ENCODE measurements around the gene SLC16A5. TPM values are rescaled to one million over a fixed set of nuclear protein-coding genes. Genes with fewer than 3 reads are reported as not detected.

The SLC16A5 gene
- total RNA-seq, 1 experiment from 2014 or later = not detected

DNA sequence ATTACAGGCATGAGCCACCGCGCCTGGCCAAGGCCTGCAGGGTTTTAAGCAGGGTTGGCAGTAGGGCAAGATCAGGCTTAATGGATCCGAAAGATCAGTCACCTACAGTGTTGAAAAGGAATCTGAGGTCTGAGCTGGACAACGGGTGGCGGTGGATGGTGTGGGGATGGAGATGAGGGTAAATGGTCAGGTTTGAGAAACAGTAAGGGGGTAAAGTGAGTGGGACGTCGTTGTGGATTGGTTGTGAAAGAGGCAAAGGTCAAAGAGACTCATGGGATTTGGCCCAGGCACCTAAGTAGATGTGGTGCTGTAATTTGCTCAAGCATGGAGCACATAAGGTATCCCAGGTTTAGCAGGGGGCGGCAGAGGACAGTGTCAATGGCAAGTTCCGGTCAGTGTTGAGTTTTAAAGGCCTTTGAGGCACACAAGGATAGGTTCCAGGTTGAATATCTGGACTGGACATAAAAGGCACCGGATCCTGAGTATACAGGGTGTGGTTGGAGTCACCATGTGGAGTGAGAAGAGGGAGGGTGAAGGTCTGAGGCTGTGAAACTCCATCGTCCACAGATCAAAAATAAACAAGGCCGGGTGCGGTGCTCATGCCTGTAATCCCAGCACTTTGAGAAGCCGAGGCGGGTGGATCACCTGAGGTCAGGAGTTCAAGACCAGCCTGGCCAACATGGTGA is 1.1 kb upstream of the SLC16A5 start:
- DNase-seq (ENCODE audit: low spot score) = no peak

DNA sequence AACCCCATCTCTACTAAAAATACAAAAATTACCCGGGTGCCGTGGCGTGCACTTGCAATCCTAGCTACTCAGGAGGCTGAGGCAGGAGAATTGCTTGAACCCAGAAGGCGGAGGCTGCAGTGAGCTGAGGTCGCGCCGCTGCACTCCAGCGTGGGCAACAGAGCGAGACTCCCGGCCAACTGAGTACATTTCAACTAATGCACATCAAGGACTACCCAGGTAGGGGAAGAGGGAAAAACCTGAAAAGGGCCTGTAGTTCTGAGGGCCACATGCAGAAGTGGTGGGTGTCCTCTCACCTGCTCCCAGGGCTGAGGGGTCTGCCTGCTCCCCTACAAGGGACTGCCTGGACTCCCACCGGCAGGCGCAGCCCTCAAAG is 584 bp upstream of the SLC16A5 start:
- no peak for DNase-seq (ENCODE audit: low spot score)

DNA sequence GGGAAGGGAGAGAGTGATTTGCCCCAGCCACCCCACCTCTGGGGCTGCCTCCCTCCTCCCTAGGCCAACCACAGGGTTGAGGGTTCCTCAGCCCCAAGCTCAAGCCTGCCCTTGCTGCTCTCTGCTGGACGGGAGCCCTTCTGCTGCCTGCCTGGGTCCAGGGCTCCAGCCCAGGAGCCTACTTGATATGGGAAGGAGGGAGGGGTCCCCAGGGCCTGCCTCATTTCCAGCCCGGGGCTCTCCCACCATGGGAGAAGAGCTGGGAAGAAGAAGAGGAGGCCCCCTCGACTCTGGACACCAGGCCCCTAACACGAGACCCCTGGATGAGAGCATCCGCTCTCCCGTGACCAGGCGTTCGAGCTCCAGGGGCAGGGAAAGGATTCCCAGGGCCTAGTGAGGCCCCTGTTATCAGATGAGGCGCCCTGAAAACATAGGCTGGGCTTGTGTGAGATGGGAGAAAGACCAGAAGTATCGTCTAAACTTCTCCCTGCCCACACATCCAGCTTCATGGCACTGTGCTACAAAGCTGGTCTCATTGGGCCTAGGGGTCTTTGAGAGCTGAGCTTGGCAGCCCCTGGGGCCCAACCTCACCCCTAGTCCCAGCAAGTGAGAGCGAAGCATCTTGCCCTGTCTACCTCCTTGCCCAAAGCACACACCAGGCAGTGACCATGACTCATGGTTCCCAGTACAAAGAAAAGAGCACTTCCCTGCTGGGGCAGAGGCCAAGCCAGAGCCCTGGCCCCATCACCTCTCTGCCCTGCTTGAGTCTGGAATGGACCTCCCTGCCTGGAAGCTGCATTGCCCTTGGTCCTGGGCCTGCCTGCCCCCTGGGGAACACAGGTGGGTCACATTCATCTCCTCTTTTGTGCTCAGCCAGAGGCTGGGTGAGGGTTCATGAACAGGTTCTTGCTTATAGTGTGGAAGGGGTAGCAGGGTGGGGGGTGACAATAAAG is 987 bp downstream of the SLC16A5 start:
- peak; percentile 59 for DNase-seq (ENCODE audit: low spot score)

DNA sequence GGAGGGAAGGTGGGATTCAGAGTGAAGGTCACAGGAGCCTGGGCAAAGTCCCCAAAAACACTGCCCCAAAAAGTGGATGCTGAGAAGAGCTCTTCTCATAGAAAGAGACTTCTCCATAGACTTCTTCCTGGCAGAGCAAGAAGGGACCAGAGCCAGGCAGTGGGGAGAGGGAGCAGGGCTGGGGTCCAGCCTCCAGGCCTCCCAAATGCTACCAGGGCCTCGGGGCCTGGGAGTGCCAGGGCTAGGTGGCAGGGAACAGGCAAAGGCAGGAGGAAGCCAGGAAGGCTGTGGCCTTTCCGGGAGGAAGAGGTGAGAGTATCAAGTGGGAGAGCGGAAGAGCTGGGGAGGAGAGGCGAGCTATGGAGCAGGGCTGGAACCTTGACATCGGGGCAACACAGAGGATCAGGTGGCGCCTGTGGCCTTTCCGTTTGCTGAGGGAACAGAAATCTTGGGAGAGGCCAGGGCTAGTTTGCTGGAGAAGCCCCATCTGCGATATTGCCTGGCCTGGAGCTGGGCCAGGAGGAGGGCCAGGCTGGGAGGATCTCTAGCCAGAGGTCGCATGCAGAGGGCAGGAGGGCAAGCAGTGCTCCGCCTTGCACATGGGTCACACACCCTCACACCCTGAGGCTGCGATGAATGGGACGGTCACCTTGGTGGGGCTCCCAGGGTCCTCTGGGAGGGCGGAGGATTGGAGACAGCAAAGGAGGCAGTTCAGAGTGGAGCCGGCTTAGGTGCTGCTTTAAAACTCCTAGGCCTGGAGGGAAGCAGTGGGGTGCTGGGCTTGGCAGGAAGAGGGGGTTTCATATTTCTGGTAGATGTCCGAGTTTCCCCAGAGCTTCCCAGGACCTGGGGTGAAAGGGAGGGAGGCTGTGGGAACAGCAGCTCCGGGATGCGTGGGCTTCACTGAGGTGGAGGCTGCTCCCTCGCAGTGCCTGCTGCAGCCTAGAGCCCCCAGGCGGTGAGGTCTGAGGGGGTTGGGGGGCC is 3.4 kb downstream of the SLC16A5 start:
- DNase-seq (ENCODE audit: low spot score) = no peak

DNA sequence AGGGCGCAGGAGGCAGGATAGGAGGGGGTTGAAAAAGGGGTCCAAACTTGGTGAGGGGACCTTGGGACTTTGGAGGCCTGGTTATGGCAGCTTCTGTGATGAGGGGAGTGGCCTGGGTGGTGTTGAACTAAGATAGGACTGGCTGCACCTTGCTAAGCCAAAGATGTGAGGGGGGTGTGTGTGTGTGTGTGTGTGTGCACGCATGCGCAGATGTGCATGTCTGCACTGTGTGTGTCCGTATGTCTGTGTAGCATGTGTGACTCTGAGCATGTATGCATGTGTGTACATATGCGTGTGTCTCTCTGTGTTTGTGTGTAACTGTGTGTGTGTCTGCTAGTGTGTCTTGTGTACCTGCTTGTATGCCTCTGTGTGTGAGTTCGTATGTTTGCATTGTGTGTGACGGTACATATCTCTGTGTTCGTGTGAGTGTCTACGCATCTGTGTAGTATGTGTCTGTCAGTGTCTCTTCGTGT is 4.1 kb downstream of the SLC16A5 start:
- DNase-seq (ENCODE audit: low spot score) = no peak

DNA sequence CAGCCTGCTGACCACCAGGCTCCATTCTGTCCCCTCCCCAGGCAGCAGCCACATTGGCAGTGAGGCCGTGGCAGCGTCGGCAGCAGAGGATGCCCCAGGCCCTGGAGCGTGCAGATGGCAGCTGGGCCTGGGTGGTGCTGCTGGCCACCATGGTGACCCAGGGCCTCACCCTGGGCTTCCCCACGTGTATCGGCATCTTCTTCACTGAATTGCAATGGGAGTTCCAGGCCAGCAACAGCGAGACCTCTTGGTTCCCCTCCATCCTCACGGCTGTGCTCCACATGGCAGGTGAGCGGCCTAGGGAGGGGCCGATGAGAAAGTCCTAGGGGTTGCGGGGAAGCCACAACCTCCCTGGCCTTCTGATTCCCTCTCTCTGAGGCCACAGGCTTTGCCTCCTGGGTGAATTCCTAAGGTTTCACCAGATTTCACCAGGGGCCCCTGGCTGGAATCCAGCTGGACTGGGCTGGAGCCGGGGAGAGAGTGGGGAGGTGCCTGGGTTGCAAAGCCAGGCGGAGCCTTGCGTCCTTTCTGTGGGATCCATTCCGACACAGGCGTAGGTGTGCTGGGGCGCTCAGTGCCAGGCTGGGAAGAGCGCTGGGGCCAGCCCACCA is 5.9 kb downstream of the SLC16A5 start:
- DNase-seq (ENCODE audit: low spot score) = no peak

DNA sequence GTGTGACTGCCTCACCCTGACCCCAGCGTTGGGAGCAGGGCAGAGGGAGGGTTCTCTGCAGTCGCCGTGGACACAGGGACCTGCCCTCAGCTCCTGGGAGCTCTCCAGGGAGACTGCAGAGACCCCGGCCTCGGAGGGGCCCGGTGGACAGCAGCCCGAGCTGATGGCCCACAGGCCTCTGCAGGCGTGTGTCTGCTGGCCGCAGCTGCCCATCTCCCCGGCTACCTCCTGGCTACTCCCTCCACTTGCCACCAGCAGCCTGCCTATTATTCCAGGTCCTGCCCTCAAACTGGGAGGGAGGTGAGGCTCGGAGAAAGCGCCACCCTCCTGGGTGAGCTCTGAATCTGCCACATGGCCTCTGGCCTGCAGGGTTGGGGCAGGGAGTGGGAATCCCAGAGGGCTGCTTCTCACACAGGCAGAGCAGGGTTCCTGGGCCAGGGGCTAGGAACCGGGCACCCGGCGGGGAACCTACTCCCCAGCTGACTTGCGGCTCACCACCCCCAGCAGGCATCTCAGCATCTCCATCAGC is 7.2 kb downstream of the SLC16A5 start:
- no peak for DNase-seq (ENCODE audit: low spot score)

DNA sequence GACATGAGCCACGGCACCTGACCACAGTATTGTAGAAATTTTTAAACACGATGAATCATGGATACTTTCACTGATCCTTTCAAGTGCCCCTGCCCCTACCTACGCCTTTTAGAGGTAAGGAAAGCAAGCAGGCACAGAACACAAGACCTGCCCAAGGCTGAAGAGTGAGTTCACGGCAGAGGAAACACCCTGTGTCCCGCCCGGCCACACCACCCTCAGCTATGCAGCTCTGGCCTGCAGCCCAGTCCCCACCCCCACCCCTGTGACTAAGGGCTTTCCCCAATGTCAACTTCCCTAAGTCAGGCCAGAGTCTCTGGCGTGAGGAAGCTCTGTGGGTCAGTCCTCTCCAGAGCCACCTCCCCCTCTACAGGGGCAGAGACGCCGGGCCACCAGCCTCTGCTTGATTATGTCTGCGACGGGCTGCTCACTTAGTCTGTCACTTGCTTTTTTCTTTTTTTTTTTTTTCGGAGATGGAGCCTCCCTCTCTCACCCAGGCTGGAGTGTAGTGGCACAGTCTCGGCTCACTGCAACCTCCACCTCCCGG is 8.4 kb downstream of the SLC16A5 start:
- peak; percentile 95 for DNase-seq (ENCODE audit: low spot score)

DNA sequence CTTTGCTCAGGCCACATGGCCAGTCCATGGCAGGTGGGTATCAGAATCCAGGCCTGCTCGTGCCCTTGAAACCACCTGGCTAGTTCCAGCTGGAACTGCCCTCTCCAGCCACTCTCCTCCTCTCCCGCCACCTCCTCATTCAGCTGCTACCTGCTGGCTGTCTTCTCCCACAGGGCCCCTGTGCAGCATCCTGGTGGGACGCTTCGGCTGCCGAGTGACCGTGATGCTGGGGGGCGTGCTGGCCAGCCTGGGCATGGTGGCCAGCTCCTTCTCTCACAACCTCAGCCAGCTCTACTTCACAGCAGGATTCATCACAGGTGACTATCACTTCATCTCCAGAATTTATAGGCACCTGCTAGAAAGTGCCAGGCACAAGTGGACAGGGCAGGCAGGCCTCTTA is 10.1 kb downstream of the SLC16A5 start:
- no peak for DNase-seq (ENCODE audit: low spot score)

DNA sequence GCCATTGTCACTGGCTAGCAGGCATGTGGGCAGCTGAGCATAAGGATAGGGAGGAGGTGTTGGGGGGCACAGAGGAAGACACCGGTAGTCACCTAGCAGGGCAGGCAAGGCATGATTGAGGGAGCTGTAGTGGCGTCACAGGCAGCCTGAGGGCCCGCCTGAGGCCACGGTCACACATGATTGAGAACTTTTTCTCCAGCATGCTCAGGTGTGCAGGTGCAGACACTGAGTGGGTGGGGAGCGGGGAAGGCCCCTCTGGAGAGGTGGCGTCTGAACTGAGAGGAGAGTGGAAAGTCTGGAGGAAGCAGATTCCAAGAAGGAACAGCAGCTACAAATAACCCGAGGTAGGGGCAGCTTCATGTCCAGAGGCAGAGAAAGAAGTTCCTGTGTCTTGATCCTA is 11.1 kb downstream of the SLC16A5 start:
- no peak for DNase-seq (ENCODE audit: low spot score)

DNA sequence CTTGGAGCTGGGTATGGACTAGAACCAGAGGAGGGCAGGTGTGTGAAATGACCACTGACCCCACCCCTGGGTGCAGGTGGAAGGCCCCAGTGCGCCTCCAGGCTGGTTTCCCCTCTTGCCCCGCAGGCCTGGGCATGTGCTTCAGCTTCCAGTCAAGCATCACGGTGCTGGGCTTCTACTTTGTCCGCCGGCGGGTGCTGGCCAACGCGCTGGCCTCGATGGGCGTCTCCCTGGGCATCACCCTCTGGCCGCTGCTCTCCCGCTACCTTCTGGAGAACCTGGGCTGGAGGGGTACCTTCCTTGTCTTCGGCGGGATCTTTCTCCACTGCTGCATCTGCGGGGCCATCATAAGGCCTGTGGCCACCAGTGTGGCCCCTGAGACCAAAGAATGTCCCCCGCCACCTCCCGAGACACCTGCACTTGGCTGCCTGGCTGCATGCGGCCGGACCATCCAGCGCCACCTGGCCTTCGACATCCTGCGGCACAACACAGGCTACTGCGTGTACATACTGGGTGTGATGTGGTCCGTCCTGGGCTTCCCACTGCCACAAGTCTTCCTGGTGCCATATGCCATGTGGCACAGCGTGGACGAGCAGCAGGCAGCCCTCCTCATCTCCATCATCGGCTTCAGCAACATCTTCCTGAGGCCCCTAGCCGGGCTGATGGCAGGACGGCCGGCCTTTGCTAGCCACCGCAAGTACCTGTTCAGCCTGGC is 12.3 kb downstream of the SLC16A5 start:
- DNase-seq (ENCODE audit: low spot score) = no peak

DNA sequence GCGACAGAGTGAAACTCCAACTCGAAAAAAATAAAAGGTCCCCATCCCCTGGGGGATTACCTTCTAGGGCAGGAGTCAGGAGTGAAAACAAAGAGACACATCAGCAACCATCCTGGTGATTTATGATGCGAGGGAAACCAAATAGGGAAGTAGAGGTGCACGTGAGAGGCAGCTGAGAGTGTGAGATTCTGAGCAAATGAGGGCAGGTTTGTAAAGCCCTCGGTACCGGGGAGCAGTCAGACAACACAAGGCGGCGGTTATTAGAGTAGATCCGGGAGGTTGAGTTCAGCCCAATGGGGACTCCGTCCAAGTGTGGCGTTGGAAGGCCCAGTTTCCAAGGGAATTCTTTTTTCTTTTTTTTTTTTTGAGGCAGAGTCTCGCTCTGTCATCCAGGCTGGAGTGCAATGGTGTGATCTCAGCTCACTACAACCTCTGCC is 14.6 kb downstream of the SLC16A5 start:
- DNase-seq (ENCODE audit: low spot score) = no peak

DNA sequence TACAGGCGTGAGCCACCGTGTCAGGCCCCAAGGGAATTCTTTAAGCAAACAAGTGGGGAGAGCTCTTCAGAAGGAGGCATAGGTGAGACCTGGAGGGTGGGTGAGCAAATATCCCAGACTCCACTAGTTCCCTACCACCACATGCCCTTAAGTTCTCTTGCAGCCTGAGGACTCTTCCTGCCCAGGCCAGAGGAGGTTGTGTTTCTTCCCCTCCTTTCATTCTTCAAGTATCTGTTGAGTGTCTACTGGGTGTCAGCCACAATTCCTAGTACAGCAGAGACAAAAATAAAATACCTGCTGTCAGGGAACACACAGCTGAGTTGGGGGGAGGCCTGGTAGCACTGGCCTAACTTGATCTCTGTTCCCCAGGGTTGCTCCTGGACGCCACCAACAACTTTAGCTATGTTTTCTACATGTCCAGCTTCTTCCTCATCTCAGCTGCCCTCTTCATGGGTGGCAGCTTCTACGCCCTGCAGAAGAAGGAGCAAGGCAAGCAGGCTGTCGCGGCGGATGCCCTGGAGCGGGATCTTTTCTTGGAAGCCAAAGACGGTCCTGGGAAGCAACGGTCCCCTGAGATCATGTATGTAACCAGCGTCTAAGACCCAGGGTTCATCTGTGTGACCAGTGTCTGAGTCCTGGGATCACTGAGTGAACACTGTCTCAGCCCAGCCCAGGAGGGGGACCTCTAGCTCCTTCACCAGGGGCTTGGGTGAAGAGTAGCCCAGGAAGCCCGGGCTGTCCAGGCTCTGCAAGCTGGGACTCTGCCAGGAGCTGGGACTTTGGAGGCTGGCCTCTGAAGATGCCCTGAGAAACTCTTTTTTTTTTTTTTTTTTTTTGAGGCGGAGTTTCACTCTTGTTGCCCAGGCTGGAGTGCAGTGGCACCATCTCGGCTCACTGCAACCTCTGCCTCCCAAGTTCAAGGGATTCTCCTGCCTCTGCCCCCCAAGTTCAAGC is 16.1 kb downstream of the SLC16A5 start:
- no peak for DNase-seq (ENCODE audit: low spot score)

DNA sequence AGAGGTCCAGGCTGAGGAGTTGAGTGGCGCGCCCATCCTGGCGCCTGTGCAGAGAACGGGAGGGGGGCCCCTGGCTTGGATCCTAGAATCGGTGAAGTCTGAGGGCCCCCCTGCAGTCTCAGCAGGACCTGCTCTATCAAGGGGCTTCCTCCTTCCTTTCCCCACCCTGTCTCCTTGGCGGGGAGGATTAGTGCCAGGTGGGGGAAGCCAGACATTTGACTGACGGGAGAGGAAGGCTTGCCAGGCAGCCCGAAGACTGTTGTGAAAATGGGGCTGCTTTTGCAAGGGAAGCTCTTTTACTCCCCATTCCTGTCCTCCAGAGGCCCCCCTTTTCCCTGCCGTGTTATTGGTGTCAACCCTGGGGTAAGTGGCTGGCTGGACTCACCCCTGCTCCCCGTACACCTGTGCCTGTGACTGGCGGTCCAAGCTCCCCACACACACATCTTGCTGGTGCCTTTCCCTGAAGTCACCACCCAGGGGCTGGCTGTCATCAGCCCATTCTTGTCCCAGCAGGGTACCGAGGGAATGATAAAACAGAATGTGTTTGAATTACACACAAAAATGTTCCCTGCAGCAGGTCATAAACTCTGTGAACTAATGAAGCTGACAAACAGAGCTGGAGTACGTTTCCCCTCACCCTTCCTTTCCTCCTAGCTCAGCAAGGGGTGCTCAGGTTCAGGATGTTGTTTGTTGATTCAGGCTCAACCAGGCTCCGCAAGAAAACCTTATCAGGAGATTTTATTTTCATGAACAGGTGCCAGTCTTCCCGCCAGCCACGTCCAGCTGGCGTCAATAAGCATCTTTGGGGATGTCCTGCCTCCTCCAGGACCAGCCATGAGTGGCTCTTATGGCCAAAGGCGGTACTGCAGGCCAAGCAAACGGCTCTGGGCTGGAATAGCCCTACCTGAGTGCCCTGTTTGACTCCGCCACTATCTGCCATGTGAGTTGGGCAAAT is 17.6 kb downstream of the SLC16A5 start:
- peak; percentile 63 for DNase-seq (ENCODE audit: low spot score)

DNA sequence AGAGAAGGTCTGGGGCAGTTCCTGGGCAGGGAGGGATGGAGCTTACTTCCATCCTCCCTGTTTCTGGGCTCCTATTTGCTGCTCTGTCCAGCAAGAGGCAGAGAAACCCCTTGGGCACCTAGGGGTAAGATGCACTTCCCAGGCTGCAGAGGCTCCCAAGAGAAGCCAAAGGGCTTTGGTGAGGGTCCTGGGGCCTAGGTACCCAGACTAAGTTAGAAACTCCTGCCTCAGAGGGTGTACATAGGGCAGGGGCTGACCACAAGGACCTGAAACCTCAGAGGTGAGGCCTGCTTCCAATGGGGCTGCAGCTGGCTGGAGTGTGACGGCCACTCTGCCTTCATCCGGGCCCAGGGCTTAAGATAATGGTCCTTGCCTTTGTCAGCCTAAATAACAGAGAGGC is 20.4 kb downstream of the SLC16A5 start:
- no peak for DNase-seq (ENCODE audit: low spot score)

DNA sequence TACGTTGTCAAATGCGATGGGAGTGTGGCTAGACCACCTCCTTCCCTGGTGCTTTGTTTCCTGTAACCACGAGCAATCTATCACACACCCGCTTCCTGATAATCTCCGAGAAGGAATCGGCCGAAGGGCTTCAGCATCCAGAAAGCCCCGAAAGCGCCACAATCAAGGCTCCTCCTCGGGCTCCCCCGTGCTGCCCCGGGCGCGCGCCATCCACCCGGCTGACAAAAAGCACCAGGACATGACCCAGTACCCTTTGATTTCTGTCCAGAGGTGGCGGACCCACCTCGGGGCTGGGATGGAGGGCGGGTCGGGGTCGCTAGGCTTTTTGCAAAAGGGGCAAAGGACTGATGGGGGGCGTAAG is 21.3 kb downstream of the SLC16A5 start:
- no peak for DNase-seq (ENCODE audit: low spot score)

DNA sequence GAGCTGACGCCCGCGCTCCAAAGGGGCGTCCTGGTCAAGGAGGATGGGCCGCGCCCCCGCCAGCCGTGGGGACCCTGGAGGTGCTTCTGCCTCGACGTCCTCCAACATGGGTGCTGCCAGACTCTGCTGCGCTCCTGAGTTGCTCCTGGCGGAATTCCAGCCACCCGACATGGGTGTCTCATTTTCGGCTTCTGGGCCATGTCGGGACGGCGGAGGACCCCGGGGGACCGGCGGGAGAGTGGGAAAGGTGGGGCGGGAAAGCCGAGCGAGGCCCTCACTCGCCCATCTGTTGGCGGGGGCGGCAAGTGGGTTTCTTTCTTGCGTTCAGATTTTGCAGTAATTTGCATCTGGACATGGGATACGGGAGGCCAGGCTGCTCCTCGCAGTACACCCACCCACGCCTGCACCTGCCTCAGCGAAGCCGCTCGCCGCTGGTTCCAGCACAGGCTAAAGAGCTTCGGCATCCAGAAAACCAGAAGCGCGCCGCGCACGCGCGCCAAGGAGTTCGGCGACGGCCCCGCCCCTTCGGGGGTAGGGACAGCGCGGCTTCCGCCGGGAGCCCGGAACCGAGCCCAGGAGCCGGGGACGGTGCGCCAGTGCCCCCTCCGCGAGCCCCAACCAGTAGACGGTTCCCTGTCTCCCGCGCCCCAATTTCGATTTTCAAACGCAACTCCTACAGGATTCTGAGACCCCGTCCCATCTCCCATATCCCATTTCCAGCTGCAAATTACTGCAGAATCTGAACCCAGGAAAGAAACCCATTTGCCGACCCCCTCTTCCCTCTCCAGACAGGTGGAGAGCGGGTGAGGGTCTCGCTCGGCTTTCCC is 21.9 kb downstream of the SLC16A5 start, which contains the start of gene ARMC7:
Gene ARMC7 (plus strand): TSS at position 563 of the 827 bp plus-strand sequence. CDS start 320 bp downstream, outside the sequence.
- DNase-seq (ENCODE audit: low spot score) = peak; percentile 65
